Hepatocyte (in vitro differentiated cells): ENCODE measurements around the gene PTPRR. TPM values are rescaled to one million over a fixed set of nuclear protein-coding genes. Genes with fewer than 3 reads are reported as not detected.

Experiments used
- DNase-seq: peaks from one replicate; pipeline ENCODE4 v3.0.0-alpha.2; 2016; ENCODE audit warnings: low spot score
- H2AFZ ChIP-seq: fragments of 200-600 bp; sonication (generic); 2 replicates; pipeline ENCODE4 v1.6.0; 2016; ENCODE audit warnings: antibody characterized with exemption, mild to moderate bottlenecking
- H3K27ac ChIP-seq: fragments of 200-600 bp; sonication (generic); 2 replicates; pipeline ENCODE4 v1.5.1; 2016; ENCODE audit warnings: mild to moderate bottlenecking
- H3K27me3 ChIP-seq: fragments of 200-600 bp; sonication (generic); 2 replicates; pipeline ENCODE4 v1.6.1; 2016
- H3K36me3 ChIP-seq: fragments of 200-600 bp; sonication (generic); replicated peaks from 2 replicates; pipeline ENCODE4 v1.5.1; 2016; ENCODE audit warnings: low read depth; ENCODE audit not compliant: insufficient read depth
- H3K4me1 ChIP-seq: fragments of 200-600 bp; sonication (generic); 2 replicates; pipeline ENCODE4 v1.5.1; 2016; ENCODE audit warnings: mild to moderate bottlenecking, moderate library complexity; ENCODE audit not compliant: insufficient read depth
- H3K4me2 ChIP-seq: fragments of 200-600 bp; sonication (generic); 2 replicates; pipeline ENCODE4 v1.6.0; 2016
- H3K4me3 ChIP-seq: fragments of 200-600 bp; sonication (generic); 2 replicates; pipeline ENCODE4 v1.5.1; 2016; ENCODE audit warnings: mild to moderate bottlenecking
- H3K79me2 ChIP-seq: fragments of 200-600 bp; sonication (generic); 2 replicates; pipeline ENCODE4 v1.6.0; 2017; ENCODE audit warnings: mild to moderate bottlenecking
- H3K9me2 ChIP-seq: fragments of 200-600 bp; sonication (generic); replicated peaks from 2 replicates; pipeline ENCODE4 v1.6.0; 2017; ENCODE audit warnings: mild to moderate bottlenecking; ENCODE audit not compliant: insufficient read depth
- H3K9me3 ChIP-seq: fragments of 200-600 bp; sonication (generic); 2 replicates; pipeline ENCODE4 v1.5.1; 2016; ENCODE audit warnings: low read depth, mild to moderate bottlenecking
- H4K20me1 ChIP-seq: fragments of 200-600 bp; sonication (generic); 2 replicates; pipeline ENCODE4 v1.6.0; 2016; ENCODE audit warnings: mild to moderate bottlenecking; ENCODE audit not compliant: insufficient read depth, poor library complexity, severe bottlenecking
- EZH2 ChIP-seq: fragments of 200-600 bp; sonication (generic); IDR thresholded peaks from 2 replicates; pipeline ENCODE4 v1.6.1; 2016; ENCODE audit warnings: antibody characterized with exemption, mild to moderate bottlenecking, borderline replicate concordance
- EZH2phosphoT487 ChIP-seq: fragments of 200-600 bp; sonication (generic); IDR thresholded peaks from one replicate; pipeline ENCODE4 v1.6.1; 2018; ENCODE audit warnings: antibody characterized with exemption, mild to moderate bottlenecking, low read depth, moderate library complexity; ENCODE audit not compliant: unreplicated experiment, severe bottlenecking
- WGBS: methylation state at CpG from one replicate; pipeline ENCODE4 v1.1.6; 2016; ENCODE audit warnings: low lambda C conversion rate; ENCODE audit errors: missing lambda C conversion rate; 5-methylcytosine and 5-hydroxymethylcytosine counted together
- polyA plus RNA-seq: library from polyadenylated mRNA; unstranded; fragments of >200 nt; fragmentation: Nextera tagmentation; extraction: Ambion mirVana; gene quantifications from 2 replicates; pipeline ENCODE4 v1.2.1, GENCODE V29; 2016
- total RNA-seq: library from RNA; depleted of rRNA; stranded (reverse); fragments of >200 nt; gene quantifications from 2 replicates; pipeline ENCODE4 v1.2.3, GENCODE V29; 2014
- TF ChIP-seq, protein P1 (sequence below): fragments of 200-600 bp; sonication (generic); IDR thresholded peaks from 2 replicates; pipeline ENCODE4 v1.5.1; 2016; ENCODE audit warnings: antibody characterized with exemption, mild to moderate bottlenecking; ENCODE audit not compliant: poor library complexity

The PTPRR gene
- total and polyA plus RNA-seq, 2 experiments from 2014 or later, result 1.9 to 4.8 TPM

DNA sequence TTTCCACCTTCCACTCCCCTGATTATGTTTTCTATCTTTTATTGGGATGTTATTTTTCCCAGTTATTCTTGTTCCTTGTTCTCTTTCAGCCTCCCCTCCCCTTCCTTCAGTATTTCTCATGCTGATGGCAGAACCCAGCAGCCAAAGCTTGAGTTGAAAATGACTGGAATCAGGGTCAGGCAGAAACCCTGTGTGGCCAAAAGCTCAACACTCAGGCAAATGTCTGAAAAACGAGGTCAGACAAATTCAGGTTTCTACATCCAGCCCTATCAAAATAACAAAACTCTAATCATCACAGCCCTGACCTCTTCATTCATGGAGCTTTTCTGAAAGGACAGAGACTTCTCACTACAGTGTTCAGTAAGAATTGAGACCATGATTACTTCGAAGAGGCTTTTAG lies 134.6 kb downstream of the PTPRR start:
- H3K4me1 ChIP-seq, result no peaks in the 10 kb centered on the region
- H2AFZ ChIP-seq, result no peak overlapping the region
- H4K20me1 ChIP-seq, result no peaks in the 10 kb centered on the region
- TF ChIP-seq EZH2 (no peak), EZH2phosphoT487 (no peak)
- TF ChIP-seq, protein P1, sequence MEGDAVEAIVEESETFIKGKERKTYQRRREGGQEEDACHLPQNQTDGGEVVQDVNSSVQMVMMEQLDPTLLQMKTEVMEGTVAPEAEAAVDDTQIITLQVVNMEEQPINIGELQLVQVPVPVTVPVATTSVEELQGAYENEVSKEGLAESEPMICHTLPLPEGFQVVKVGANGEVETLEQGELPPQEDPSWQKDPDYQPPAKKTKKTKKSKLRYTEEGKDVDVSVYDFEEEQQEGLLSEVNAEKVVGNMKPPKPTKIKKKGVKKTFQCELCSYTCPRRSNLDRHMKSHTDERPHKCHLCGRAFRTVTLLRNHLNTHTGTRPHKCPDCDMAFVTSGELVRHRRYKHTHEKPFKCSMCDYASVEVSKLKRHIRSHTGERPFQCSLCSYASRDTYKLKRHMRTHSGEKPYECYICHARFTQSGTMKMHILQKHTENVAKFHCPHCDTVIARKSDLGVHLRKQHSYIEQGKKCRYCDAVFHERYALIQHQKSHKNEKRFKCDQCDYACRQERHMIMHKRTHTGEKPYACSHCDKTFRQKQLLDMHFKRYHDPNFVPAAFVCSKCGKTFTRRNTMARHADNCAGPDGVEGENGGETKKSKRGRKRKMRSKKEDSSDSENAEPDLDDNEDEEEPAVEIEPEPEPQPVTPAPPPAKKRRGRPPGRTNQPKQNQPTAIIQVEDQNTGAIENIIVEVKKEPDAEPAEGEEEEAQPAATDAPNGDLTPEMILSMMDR, result no peak
- no peaks in the 10 kb centered on the region for H3K27me3 ChIP-seq
- H3K36me3 ChIP-seq, result no peaks in the 10 kb centered on the region
- no peaks in the 10 kb centered on the region for H3K9me3 ChIP-seq
- no peak overlapping the region for H3K4me2 ChIP-seq
- H3K79me2 ChIP-seq, result no peaks in the 10 kb centered on the region
- no peak for DNase-seq
- H3K27ac ChIP-seq, result no peak overlapping the region
- 81% methylated on average over 2 of the region's 2 CpGs for WGBS
- no peaks in the 10 kb centered on the region for H3K9me2 ChIP-seq
- H3K4me3 ChIP-seq, result no peak overlapping the region

DNA sequence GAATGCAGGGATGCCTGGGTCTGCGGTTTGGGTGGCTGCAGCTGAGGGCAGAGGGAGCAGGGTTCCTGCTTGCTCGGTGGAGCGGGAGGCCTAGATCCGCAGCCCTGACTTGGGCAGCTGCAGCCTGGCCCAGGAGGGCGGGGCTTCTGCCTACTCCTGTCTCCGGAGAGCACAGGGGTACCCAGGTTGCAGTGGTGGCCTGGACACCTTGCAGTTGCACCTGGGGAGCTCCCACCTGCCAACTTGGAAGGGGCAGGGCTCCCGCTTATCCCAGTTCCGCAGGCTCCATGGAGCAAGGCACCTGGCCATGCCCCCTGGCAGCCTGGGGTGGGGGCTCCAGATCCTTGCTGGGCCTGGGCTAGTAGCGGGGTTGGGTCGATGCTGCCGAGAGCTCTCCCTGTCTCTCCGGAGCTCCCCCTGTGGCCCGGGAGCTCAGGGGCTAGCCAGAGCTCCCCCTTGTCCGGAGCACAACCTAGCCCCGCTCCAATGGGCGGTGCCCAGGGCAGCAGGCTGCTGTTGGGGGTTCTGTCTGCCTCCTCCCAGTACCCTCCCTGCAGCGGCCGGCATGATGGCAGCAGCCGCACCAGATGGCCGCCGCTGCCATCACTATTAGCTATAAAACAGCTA lies 136.4 kb downstream of the PTPRR start:
- H3K36me3 ChIP-seq, result no peaks in the 10 kb centered on the region
- TF ChIP-seq, protein P1, result no peak
- TF ChIP-seq EZH2, result no peak
- H3K27me3 ChIP-seq, result no peaks in the 10 kb centered on the region
- H3K9me2 ChIP-seq, result no peaks in the 10 kb centered on the region
- no peak overlapping the region for H3K4me3 ChIP-seq
- H3K27ac ChIP-seq, result no peak overlapping the region
- H3K79me2 ChIP-seq, result no peaks in the 10 kb centered on the region
- WGBS, result 92% methylated on average over 20 of the region's 21 CpGs
- H4K20me1 ChIP-seq, result no peaks in the 10 kb centered on the region
- no peaks in the 10 kb centered on the region for H3K4me1 ChIP-seq
- H3K4me2 ChIP-seq, result no peak overlapping the region
- no peaks in the 10 kb centered on the region for H3K9me3 ChIP-seq
- no peak for DNase-seq
- no peak overlapping the region for H2AFZ ChIP-seq

DNA sequence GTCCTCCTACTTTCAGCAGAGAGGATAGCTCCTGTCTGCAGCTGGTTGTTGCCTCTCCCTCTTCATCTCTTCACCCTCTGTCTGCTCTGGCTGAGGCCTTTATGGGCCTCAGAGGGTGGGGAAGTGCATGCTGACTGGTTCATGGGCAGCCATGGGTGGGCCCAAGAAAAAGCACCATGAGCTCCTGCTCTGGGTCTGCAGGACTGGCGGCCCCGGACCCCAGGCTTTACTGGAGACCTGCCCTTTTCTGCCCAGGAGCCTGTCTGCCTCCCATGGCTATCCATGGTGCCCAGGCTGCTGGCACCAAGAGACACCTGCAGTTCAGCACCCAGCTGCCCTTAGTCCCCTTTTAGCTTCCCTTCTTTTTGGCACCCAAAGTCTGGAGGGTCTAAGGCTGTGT lies 137.1 kb downstream of the PTPRR start:
- 100% methylated on average over 2 of the region's 2 CpGs for WGBS

More for the DNA sequence above, 137.1 kb downstream of the PTPRR start:
- H4K20me1 ChIP-seq, result no peaks in the 10 kb centered on the region
- no peaks in the 10 kb centered on the region for H3K27me3 ChIP-seq
- no peak for DNase-seq
- H3K79me2 ChIP-seq, result no peaks in the 10 kb centered on the region
- H3K27ac ChIP-seq, result no peak overlapping the region
- H3K4me2 ChIP-seq, result no peak overlapping the region
- H2AFZ ChIP-seq, result no peak overlapping the region
- TF ChIP-seq, protein P1, result no peak
- no peak for TF ChIP-seq EZH2phosphoT487
- TF ChIP-seq EZH2, result no peak
- no peaks in the 10 kb centered on the region for H3K9me3 ChIP-seq
- H3K36me3 ChIP-seq, result no peaks in the 10 kb centered on the region
- no peak overlapping the region for H3K4me3 ChIP-seq
- no peaks in the 10 kb centered on the region for H3K9me2 ChIP-seq
- H3K4me1 ChIP-seq, result no peaks in the 10 kb centered on the region
